ENCODE data around the gene PNLIPRP2.

The PNLIPRP2 gene

GRCh38 chr10:116683821-116684220, 63.1 kb downstream of the PNLIPRP2 start:
- no peak for DNase-seq (ENCODE audit: low read depth, low spot score)

GRCh38 chr10:116684781-116685180, 64.0 kb downstream of the PNLIPRP2 start:
- no peak for DNase-seq (ENCODE audit: low read depth, low spot score)

DNA sequence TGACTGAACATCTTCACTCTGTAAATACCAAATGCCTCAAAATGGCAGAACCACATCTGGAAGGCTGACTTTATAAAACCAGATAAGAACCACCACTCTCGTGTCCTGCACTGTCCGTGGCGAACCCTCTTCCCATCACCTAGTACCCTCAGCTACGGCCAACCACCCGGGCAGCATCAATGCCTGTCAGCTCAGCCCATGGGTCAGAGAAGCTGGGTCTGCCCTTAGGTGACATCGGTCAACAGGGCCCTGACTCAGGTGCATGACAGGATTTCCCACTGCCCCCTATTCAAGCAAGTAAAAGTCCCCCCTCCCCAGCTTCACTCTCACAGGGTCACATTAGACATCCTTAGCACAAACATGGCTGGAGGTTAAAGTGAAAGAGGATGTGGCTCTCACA, 65.1 kb downstream of the PNLIPRP2 start:
- DNase-seq (ENCODE audit: low read depth, low spot score), result no peak

DNA sequence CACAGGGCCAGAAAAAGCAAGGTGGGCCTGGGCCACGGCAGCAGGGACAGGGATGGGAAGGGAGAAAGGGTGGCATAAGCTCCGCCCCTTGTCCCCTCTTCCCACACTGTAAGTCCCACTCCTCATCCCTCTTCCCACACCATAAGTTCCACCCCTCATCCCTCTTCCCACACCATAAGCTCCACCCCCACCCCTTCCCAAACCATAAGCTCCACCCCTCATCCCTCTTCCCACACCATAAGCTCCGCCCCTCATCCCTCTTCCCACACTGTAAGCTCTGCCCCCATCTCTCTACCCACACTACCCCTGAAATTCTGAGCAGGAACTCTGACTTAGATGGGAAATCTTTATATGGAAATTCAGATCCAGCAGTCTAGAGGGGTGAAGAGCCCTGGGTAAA, 65.9 kb downstream of the PNLIPRP2 start:
- no peak for DNase-seq (ENCODE audit: low read depth, low spot score)

GRCh38 chr10:116687633-116688032, 66.9 kb downstream of the PNLIPRP2 start:
- no peak for DNase-seq (ENCODE audit: low read depth, low spot score)

GRCh38 chr10:116688241-116688711, 67.5 kb downstream of the PNLIPRP2 start:
- DNase-seq (ENCODE audit: low read depth, low spot score), result no peak

DNA sequence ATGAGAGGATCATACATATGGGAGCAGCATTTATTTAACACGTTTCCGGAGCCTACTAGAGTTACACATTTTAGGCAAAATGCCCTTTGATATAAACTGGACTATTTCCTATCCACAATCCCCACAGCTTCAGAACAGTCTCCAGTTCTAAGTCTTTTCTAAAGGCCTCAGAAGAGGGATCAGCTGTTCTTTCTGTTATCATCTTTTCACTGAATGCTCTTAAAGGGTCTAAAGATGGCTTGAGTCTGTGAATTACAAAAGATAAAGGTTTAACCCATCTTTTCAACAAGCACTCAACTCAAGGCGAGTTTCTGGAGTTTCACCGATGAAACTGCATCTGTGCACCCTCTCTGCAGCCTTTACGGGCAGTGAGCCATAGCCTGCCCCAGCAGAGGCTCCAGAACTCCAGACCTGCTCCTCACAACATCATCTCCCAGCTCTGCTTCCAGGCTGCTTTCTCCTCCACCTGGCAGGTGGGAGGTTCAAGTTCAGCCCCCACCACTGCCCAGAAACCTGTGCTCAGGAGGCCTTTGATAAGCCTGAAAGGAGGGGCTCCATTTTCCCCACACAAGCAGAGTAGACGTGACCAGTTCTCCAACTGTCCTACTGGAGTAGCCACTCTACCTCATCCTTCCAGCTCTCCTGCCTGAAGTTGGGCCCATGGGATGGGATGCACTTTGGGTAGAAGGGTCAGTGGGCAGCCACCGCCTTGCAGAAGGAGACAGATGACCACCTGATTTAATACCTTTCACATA, 68.2 kb downstream of the PNLIPRP2 start:
- no peak for DNase-seq (ENCODE audit: low read depth, low spot score)

GRCh38 chr10:116689744-116690143, 69.0 kb downstream of the PNLIPRP2 start:
- DNase-seq (ENCODE audit: low read depth, low spot score), result no peak

DNA sequence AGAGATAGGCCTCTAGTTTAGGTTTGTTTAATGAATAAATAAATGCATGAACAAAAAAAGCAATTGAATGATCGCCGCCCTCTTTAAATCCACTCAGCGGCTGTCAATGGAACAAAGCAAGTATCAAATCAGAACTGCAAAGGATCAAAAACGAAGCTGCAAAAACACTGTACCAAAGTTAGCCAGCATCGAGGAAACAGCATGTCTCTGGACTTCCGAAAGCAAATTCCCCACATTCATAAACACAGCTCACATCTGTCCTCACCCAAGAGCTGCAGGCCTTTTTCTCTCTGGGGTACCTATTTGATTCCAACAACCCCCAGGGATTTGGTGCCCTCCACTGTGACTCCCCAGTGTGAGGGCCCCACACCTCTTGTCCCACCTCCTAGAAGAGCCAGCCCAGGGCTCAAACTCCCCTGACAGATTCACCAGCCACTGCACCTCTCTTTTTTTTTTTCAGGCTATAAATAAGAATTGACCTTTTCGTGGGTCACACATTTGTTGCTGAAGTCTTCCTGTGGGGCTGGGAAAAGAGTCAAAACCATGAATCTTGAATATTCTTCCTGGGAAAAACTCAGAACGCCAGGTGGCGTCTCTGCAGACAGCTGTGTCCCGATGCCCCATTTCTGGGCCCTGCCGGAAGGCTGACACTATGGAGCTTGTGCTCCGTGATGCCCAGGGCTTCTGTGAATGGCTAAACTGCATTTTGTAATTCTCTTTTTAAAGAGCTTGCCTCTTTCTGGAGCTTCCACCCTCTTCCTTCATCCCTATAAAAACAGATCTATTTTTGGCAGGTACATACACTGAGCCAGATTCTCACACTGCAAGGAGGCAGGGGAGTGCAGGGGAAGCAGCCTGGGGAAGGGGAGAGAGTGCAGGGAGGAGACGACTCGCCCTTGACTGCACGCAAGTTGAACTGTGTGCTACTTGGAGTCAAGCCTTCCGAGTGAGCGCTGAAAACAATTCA, 69.9 kb downstream of the PNLIPRP2 start:
- no peak for DNase-seq (ENCODE audit: low read depth, low spot score)

DNA sequence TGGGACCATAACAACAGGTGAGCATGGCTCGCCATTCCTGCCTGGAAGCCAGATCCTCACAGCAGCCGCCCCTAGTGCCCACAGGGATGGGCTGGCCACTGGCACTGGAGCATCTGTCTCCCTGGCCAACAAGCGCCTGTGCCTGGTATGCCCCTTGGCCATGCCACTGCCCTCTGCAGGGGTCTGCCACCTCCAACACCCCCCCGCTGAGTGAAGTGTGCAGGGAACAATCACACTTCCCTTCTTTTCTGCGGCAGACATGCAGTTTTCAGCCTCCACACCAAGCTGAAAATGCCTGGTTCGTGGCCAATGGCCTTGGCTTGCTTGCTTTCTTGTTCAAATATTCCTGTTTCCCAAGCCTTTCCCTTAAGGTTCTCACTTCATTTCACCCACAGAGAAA, 70.9 kb downstream of the PNLIPRP2 start:
- DNase-seq (ENCODE audit: low read depth, low spot score), result no peak

DNA sequence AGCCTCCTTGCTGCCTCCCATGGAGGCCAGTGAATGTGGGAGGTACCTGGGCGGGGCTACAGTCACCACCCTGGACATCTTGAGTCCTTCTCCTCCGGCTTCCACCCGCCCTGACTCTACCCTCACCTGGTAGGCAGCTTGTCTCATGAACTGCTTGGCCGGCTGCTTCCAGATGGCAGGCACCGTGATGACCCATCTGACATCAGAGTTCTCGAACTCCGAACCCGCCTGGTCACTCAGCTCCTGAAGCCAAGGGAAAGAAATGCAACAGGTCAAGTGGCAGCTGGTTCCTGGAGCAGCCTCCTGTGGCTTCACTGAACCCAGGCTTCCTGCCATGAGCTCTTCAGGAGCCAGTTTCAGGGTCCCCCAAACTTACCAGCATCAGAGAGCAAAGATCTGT, 71.5 kb downstream of the PNLIPRP2 start:
- no peak for DNase-seq (ENCODE audit: low read depth, low spot score)

DNA sequence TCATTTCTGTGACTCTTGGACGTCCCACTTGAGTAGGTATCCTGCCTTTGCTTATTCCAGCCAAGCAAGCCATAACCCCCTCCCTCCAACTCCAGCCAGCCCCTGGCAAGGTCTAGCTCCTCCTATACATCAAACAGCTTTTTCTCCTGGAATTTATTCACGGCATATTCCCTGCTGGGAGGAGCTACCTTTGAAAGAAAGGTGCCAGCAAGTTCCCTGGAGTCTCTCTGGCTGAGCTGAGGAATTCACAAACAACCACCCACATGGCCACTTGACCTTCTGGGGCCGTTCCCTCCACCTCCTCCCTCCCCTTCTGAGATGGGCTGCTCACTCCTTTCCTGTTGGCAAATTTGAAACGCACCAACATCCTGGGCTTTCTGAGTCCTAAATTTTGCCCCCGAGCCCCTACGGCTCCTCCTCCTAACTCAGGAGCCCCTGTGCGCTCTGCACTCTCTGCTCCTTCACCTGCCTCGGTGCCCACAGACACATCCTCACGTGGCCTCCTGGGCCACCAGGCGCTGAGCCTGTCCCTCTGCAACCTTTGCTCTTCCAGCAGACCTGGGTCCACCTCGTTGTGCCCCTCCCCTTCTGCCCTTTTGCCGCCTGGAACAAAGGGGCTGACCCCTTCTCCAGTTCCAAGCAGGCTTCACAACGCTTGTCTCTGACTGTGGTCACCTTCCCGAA, 73.6 kb downstream of the PNLIPRP2 start:
- DNase-seq (ENCODE audit: low read depth, low spot score), result no peak
